Stimulated activated CD4-positive, alpha-beta T cell treated with anti-CD3 and anti-CD28 coated beads, Interleukin-15, amount 100 ng/mL, for 24 hours (primary cell): ENCODE measurements around the gene BOLA1.
"Not testable (repeated sequence)": the region's sequence is repeated elsewhere in the genome, so short reads cannot be mapped to it uniquely, and the experiment has no call there.

Experiments
- DNase-seq: peaks from one replicate; pipeline ENCODE4 v3.0.0-alpha.2; 2020

The BOLA1 gene

DNA sequence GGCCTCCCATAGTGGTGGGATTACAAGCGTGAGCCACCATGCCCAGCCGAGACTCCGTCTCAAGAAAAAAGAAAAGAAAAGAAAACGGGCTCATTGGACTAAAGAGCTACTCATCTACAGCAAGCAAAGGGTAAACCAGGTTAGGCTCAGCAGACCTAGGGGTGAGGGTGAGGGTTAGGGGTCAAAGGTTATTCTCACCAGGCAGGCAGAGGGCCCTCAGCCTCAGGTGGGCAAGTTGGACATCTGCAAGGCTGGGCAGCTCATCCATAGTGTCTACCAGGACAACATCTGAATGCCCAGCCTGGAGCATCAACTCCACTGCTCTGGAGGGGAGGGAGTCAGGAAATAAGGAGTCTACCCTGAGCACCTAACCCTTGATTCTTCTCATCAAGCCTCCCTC is 33.8 kb downstream of the BOLA1 start:
- no peak for DNase-seq

DNA sequence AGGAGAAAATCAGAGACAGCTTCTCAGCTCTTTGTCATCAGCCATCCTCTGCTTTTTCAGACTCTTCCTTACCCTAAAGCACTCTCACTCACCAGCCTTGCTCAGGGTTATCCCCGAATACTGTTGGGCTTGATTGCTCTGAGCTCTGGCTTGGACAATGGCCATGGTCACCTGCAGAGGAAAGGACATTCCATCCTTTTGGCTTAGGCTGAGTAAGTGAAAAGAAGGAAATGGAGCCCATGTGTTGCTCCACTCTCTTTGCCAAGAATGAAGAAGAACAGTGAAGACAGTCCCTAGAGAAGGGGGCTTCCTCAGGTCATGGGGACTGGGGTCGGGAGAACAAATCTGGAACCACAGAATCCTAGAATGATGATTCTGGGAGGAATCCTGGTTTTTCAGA is 35.0 kb downstream of the BOLA1 start:
- DNase-seq: no peak

DNA sequence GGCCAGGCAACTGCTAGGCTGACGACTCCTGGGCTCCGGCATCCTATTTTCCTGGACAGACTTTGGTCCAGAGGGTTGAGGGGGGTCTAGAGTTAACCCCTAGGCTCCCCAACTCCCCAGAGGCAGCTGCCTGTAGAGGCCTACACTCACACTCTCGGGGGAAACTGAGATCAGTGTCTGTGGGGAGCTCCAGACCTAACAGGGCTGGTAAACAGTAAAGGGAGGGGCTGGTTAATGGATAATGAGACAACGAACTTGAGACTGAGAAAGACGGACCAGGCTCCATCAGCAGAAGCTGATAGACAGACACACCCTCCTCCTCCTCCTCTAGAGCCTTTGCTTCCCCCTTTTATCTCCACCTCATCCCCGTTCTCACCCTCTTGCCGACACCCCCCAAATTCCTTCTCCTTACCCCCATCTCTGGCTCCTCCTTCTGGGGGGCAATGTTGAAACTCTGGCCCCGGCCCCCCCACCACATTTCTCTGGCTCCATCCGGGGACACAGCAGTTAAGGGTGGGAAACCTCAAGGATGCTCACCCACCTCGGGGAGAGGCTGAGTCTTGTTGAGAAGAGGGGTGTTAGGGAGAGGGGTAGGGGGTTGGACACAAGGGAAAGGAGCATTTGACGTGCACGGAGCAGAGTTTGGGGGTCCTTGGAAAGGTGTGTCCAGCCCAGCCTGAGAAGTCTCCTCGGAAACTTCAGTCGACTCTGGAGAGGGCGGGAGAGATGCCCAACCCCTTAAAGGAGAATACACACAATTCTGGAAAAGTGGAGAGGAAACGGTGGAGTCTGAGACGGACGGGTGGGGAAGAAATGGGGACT is 37.0 kb downstream of the BOLA1 start, which contains the start of gene MTMR11:
MTMR11 (minus strand) TSS at position 710 of the 822 bp plus-strand sequence; CDS start at position 478, 232 bp downstream.
- DNase-seq: no peak

GRCh38 chr1:149936992-149937705 is 37.8 kb downstream of the BOLA1 start:
- DNase-seq: peak; percentile 27

DNA sequence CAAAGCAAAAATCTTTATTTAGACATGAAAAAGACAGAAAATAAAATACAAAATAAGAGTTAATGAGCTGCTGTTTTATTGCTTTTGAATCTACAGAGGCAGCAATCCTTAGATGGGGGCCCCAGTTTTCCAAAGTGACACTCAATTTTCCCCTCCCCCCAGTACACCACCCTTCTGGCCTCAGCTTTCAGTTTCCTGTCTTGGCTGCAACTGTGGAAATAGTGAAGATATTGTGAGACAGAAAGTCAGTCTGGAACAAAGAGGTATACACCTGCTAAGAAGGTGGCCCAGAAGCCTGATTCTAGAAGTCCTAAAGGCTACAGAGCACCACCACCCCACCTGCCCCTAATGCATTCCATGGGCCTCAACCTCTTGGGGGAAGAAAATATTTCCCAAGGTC is 38.4 kb downstream of the BOLA1 start:
- DNase-seq: peak; percentile 30

GRCh38 chr1:149938668-149939003 is 39.3 kb downstream of the BOLA1 start:
- DNase-seq: not testable (repeated sequence)

GRCh38 chr1:149940427-149940826 is 41.1 kb downstream of the BOLA1 start:
- no peak for DNase-seq

- DNase-seq: no peak
Measured at GRCh38 chr1:149942207-149942606, 42.8 kb downstream of the BOLA1 start.

DNA sequence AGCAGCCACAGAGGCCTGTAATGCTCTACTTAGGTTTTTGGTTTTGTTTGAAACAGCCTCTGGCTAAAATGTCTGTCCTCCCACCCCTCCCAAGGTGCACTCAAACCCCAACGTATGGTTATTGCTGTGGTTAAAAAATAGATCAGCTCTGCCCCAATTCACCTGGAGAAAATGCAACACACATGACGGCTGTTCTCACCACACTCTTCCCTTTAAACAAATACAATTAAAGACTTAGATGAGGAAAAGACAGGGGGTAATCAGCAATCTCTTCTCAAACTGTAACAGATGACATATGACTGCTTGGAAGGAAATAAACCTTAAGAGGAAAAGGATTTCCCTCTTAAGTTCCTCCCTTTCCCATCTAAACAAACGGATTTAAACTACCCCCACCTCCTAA is 43.5 kb downstream of the BOLA1 start:
- no peak for DNase-seq

GRCh38 chr1:149945206-149945605 is 45.8 kb downstream of the BOLA1 start:
- no peak for DNase-seq

DNA sequence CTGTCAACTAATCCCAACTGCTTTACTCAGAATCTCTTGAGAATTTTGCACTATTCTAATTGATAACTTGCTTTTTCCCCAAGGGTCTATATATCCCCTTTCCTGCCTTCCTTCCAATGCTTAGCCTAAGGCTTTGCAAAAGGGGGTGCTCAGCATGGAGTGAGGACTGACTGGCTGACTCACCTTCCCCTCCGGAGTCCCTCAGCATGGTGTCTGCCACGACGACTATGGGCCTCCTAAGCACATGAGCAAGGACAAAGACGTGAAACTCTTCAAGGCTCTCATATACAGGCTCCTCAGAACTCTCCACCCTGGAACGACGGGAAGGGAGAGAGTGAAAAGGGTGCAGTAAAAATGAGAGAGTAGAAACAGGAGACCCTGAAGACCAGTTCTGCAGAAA is 50.5 kb downstream of the BOLA1 start:
- DNase-seq: no peak
